ENCODE results near the gene ZNF425.
"Not testable (repeated sequence)": the region's sequence is repeated elsewhere in the genome, so short reads cannot be mapped to it uniquely, and the experiment has no call there.

ZNF425 gene

DNA sequence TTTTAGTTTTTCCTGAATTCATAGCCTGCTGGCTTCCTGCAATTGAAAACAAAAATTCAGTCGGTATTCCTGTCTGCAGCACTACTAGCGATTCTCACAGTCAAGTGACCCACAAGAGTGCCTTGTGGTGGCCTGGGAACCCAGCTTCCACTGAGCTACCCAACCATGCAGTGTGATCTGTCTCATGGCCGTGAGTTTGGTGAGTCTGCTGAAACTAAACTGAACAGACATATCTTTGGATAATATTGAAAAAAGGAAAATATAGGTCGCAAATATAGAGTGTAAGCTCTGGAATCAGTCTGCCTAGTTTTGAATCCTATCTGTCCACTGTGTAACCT is 53.7 kb downstream of the ZNF425 start:
- DNase-seq = no peak

DNA sequence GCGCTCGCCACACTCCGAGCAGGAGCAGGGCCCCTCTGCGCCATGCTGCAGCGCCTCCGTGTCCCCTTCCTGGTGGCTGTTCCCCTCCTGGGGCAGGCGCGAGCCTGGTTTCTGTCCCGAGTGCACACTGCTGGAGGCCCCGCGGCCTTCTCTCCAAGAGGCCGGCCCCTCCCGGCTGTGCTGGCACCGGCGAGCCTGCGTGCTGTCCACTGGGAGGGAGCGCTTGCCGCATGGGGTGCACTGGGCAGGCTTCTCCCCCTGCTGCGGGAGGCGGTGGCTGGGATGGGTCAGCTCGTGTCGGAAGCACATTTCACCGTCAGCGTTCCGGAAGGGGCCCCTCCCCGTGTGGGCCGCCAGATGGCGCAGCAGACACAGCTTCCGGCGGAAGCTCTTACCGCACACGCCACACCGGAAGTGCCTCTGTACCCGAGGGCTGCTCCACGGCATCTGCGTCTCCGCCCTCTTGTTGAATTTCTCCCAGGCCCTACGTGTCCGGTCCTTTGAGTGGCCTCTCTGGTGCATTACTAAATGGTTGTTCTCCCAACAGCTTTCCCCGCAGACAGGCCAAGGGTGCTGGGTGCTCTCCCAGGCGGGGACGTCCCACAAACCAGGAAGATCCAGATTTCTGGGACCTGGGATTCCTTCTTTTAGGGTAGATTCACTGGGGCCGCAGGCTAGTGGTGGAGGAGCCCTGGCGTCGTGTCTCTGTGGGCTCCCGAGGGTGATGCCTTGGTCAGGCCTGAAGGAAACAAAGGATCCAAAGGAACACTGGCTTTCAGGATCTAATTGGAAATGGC is 54.3 kb downstream of the ZNF425 start:
- peak; percentile 21 for DNase-seq

DNA sequence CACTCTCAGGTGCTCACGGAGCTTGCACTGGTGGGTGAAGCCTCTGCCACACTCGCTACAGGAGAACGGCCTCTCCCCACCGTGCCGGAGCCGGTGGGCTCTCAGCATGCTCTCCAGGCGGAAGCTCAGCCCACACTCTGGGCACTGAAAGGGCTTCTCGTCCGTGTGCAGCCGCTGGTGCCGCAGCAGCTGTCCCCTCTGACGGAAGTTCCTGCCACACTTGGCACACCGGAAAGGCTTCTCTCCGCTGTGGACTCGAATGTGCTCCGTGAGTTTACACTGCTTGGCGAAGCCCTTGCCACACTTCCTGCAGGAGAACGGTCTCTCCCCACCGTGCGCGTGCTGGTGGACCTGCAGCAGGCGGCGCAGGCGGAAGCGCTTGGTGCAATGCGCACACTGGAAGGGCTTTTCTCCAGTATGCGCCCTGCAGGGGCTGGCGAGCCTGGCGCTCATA is 54.9 kb downstream of the ZNF425 start:
- DNase-seq = no peak

DNA sequence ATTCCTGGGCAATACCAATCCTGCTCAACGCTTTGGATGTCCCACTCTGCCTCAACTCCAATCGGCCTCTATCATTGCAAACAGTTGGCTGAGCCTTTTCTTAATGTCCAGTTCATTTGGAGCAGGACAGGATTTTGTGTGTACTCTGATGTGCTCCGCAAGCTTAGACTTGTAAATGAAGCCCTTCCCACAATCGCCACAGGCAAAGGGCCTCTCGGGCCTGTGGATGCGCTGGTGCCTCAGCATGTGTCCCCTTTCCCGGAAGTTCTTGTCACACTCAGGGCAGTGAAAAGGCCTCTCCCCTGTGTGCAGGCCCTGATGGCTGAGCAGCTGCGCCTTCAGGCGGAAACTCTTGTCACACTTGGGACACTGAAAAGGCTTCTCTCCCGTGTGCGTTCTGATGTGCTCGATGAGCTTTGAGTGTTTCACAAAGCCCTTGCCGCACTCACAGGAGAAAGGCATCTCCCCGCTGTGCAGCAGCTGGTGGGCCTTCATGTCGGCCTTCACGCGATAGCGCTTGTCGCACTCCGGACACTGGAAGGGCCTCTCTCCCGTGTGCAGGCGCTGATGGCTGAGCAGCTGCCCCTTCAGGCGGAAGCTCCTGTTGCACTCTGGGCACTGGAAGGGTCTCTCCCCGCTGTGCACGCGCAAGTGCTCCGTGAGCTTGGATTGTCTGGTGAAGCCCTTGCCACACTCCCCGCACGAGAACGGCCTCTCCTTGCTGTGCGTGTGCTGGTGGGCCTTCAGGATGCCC is 55.6 kb downstream of the ZNF425 start:
- no peak for DNase-seq

DNA sequence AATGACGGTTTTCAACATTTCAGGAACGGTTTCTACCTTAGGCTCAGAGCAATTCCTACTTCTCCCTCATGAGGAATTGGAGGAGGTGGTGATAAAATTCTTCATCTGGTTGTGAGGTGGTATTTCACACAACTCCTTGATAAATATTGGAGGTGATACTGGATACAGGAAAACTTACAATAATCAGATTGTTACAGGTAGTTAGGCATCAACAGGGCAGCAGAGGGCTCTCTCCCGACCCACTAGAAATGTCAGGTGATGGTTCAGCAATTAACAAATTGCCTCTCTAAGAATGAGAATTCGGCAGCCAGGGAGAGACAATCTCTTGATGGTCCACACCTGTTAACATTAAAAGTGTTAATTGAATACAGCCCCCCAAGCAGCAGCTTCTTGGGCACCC is 58.3 kb downstream of the ZNF425 start:
- no peak for DNase-seq

DNA sequence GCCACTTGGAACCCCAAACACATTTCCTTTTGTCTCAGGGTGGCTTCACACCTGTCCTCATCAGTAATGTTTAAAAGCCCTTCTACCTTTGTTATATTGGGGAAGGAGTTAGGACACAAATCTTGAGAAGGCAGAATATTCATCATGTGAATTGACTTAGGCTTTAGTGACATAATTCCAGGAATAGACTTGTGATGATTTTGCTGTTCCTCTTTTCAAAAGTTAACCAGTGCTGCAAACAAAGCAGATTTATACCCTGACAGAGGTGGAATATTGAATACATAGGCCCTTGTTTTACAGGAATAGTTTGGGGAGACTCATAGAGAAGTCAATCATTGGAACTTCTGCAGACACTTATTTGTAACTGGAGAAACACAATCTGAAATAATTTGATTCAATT is 62.6 kb downstream of the ZNF425 start:
- DNase-seq = no peak

DNA sequence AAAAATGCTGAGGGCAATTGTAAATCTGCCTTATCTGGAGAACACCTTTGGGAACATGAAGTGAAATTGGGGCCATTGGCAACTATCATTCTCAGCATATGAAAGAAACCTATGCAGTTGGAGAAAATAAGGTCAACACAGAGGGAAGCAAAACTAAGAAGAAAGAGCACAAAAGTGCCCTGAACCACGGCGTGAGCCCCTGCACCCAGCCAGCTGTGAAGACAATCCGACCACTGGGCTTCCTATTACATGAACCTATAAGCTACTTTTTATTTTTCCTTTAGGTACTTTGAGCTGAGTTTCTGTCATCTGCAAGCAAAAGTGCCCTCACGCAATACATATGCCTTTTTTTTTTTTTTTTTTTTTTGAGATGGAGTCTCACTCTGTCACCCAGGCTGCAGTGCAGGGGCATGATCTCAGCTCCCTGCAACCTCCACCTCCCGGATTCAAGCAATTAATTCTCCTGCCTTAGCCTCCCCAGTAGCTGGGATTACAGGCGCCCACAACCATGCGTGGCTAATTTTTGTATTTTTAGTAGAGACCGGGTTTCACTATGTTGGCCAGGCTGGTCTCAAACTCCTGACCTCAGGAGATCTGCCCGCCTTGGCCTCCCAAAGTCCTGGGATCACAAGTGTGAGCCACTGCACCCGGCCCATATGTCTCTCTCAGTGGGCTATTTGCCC is 63.8 kb downstream of the ZNF425 start:
- not testable (repeated sequence) for DNase-seq

DNA sequence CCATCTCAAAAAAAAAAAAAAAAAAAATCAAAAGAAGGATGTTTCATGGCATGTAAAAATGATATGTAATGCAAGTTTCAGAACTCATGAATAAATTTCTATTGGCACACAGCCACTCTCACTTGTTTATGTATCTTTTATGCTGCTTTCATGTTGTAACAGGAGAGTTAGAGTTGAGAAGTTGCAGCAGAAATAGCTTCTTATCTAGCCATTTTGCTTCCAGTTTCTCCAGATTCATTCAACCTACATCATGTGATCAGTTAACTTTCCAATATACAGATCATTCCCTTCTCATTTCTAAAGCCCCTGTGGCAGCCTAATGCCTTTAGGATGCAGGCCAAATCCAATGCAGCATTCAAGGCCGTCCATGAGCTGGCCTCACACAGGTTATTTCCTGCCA is 66.0 kb downstream of the ZNF425 start:
- DNase-seq = no peak

DNA sequence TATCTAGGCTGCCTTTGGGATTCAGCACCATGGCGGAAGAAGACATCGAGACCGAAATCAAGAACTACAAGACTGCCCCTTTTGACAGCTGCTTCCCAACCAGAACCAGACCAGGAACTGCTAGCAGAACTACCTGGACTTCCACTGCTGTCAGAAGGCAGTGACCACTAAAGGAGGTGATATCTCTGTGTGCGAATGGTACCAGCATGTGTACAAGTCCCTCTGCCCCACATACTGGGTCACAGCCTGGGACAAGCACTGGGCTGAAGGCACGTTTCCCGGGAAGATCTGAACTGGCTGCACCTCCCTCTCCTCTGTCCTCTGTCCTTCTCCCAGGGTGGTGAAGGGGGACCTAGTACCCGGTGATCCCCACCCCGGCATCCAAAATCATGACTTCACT is 72.2 kb downstream of the ZNF425 start:
- DNase-seq = no peak

DNA sequence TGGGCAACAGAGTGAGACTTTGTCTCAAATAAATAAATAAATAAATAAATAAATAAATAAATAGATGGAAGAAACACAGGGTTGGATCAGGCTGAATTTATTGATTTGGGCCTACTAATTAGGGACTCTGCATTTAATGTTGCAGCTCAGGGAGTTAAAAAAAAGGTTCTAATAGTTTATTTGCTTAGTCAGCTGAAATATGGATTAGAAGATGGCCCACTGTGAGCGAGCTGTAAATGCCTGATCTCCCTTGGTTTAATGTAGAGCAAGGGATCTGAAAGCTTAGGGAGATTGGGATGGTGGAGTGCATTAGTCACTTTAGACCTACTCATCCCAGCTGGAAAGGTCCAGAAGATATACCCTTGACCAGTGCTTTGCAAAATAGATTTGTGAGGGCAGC is 72.7 kb downstream of the ZNF425 start:
- no peak for DNase-seq
